Sigmoid colon (tissue), 4 donors: ENCODE measurements around the gene TSSK6.

Experiments
- EP300 ChIP-seq, 4 donors: sonication (generic); formaldehyde crosslinking; IDR thresholded peaks; one replicate each; pipeline ENCODE4 v1.6.1; 2017; ENCODE audit warnings: antibody characterized with exemption in 4 of 4
- POLR2A ChIP-seq, 2 donors: fragments of 450-650 bp; IDR thresholded peaks; one replicate each; pipeline ENCODE4 v1.6.1; 2016; ENCODE audit warnings: antibody characterized with exemption in 2 of 2, mild to moderate bottlenecking in 2 of 2, moderate library complexity in 2 of 2
- TF ChIP-seq, protein P1 (sequence below), 4 experiments: fragments of 450-650 bp in 3 of 4; fragments of 200-600 bp in 1 of 4; IDR thresholded peaks; one replicate each; pipeline ENCODE4 v1.5.1; 2016 to 2019; ENCODE audit warnings: antibody characterized with exemption in 4 of 4, mild to moderate bottlenecking in 3 of 4, moderate library complexity in 2 of 4

GRCh38 chr19:19525611-19526380 lies 10.4 kb upstream of the TSSK6 start:
- TF ChIP-seq, protein P1, sequence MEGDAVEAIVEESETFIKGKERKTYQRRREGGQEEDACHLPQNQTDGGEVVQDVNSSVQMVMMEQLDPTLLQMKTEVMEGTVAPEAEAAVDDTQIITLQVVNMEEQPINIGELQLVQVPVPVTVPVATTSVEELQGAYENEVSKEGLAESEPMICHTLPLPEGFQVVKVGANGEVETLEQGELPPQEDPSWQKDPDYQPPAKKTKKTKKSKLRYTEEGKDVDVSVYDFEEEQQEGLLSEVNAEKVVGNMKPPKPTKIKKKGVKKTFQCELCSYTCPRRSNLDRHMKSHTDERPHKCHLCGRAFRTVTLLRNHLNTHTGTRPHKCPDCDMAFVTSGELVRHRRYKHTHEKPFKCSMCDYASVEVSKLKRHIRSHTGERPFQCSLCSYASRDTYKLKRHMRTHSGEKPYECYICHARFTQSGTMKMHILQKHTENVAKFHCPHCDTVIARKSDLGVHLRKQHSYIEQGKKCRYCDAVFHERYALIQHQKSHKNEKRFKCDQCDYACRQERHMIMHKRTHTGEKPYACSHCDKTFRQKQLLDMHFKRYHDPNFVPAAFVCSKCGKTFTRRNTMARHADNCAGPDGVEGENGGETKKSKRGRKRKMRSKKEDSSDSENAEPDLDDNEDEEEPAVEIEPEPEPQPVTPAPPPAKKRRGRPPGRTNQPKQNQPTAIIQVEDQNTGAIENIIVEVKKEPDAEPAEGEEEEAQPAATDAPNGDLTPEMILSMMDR (IDR thresholded peaks at IDR 0.05), result no peak
- TF ChIP-seq EP300 (IDR thresholded peaks at IDR 0.05) (no peak), POLR2A (IDR thresholded peaks at IDR 0.05) (no peak)
